ENCODE results near the gene TRO. TPM values are rescaled to one million over a fixed set of nuclear protein-coding genes. Genes with fewer than 3 reads are reported as not detected.

Gene TRO
- total RNA-seq, 1 experiment from 2014 or later, result not detected

- ChIA-PET POLR2A (ENCODE audit: unreplicated experiment) (no interaction called here), CTCF (no interaction called here)
- no peaks in the 10 kb centered on the region for H3K4me1 ChIP-seq (replicated peaks; ENCODE audit: insufficient read depth)
- no peaks in the 10 kb centered on the region for H3K79me2 ChIP-seq (ENCODE audit: low read depth)
- intact Hi-C loops (cut with micrococcal nuclease; ENCODE audit: unreplicated experiment), result no loop called here
- H3K4me3 ChIP-seq, result no peak overlapping the region
- H3K27me3 ChIP-seq (ENCODE audit: insufficient read depth, low read depth), result peaks cover 3% of the 10 kb centered on the region; the same call in 1 of the 2 replicates
- TF ChIP-seq CTCF (conservative IDR thresholded peaks at IDR 0.05) (no peak), EZH2 (IDR thresholded peaks at IDR 0.05; ENCODE audit: low read depth) (no peak)
- H3F3A ChIP-seq (ENCODE audit: insufficient read depth, low read depth), result no peaks in the 10 kb centered on the region
- H3K4me2 ChIP-seq, result no peak overlapping the region
- BruUV-seq (replicated peaks), result no TSS peak
- no peaks in the 10 kb centered on the region for H3K9me3 ChIP-seq (ENCODE audit: insufficient read depth, low read depth)
- DNase-seq, result no peak
- H4K20me1 ChIP-seq (ENCODE audit: insufficient read depth), result no peaks in the 10 kb centered on the region
- no peak overlapping the region for H2AFZ ChIP-seq
- H3K9me2 ChIP-seq (ENCODE audit: insufficient read depth), result no peaks in the 10 kb centered on the region
- no peak overlapping the region for H3K27ac ChIP-seq
- H3K36me3 ChIP-seq (ENCODE audit: low read depth), result no peaks in the 10 kb centered on the region
Measured at GRCh38 chrX:54921427-54922021, 900 bp downstream of the TRO start.

GRCh38 chrX:54922547-54922946 is 1.9 kb downstream of the TRO start:
- BruUV-seq (replicated peaks), result no TSS peak
- TF ChIP-seq CTCF (conservative IDR thresholded peaks at IDR 0.05) (no peak), EZH2 (IDR thresholded peaks at IDR 0.05; ENCODE audit: low read depth) (no peak)
- POLR2A ChIA-PET (ENCODE audit: unreplicated experiment), result no interaction called here
- H3K79me2 ChIP-seq (ENCODE audit: low read depth), result no peaks in the 10 kb centered on the region
- no peaks in the 10 kb centered on the region for H3K4me1 ChIP-seq (replicated peaks; ENCODE audit: insufficient read depth)
- H3K9me2 ChIP-seq (ENCODE audit: insufficient read depth), result no peaks in the 10 kb centered on the region
- H3K36me3 ChIP-seq (ENCODE audit: low read depth), result no peaks in the 10 kb centered on the region
- no peak overlapping the region for H3K4me2 ChIP-seq
- no peak overlapping the region for H3K4me3 ChIP-seq
- CTCF ChIA-PET, result no interaction called here
- H3K27me3 ChIP-seq (ENCODE audit: insufficient read depth, low read depth), result peaks cover 3% of the 10 kb centered on the region; the same call in 1 of the 2 replicates
- H3K9me3 ChIP-seq (ENCODE audit: insufficient read depth, low read depth), result no peaks in the 10 kb centered on the region
- no peaks in the 10 kb centered on the region for H4K20me1 ChIP-seq (ENCODE audit: insufficient read depth)
- no peak overlapping the region for H2AFZ ChIP-seq
- H3F3A ChIP-seq (ENCODE audit: insufficient read depth, low read depth), result no peaks in the 10 kb centered on the region
- intact Hi-C loops (cut with micrococcal nuclease; ENCODE audit: unreplicated experiment), result no loop called here
- no peak for DNase-seq
- H3K27ac ChIP-seq, result no peak overlapping the region

- no peaks in the 10 kb centered on the region for H3K9me3 ChIP-seq (ENCODE audit: insufficient read depth, low read depth)
- H3K27me3 ChIP-seq (ENCODE audit: insufficient read depth, low read depth), result peaks cover 3% of the 10 kb centered on the region; the same call in 1 of the 2 replicates
- H3K4me2 ChIP-seq, result no peak overlapping the region
- H3K27ac ChIP-seq, result no peak overlapping the region
- BruUV-seq (replicated peaks), result no TSS peak
- H3F3A ChIP-seq (ENCODE audit: insufficient read depth, low read depth), result no peaks in the 10 kb centered on the region
- no peak overlapping the region for H2AFZ ChIP-seq
- no peaks in the 10 kb centered on the region for H3K79me2 ChIP-seq (ENCODE audit: low read depth)
- no peak for DNase-seq
- no peak for TF ChIP-seq CTCF (conservative IDR thresholded peaks at IDR 0.05)
- no peak for TF ChIP-seq EZH2 (IDR thresholded peaks at IDR 0.05; ENCODE audit: low read depth)
- H3K4me1 ChIP-seq (replicated peaks; ENCODE audit: insufficient read depth), result no peaks in the 10 kb centered on the region
- no peaks in the 10 kb centered on the region for H3K9me2 ChIP-seq (ENCODE audit: insufficient read depth)
- intact Hi-C loops (cut with micrococcal nuclease; ENCODE audit: unreplicated experiment), result no loop called here
- H4K20me1 ChIP-seq (ENCODE audit: insufficient read depth), result no peaks in the 10 kb centered on the region
- H3K36me3 ChIP-seq (ENCODE audit: low read depth), result no peaks in the 10 kb centered on the region
- no peak overlapping the region for H3K4me3 ChIP-seq
- ChIA-PET CTCF (no interaction called here), POLR2A (ENCODE audit: unreplicated experiment) (no interaction called here)
Measured at GRCh38 chrX:54923376-54923775, 2.8 kb downstream of the TRO start.

All from PC-9 (cell line).